ENCODE results near the gene DENND5B. TPM values are rescaled to one million over a fixed set of nuclear protein-coding genes. Genes with fewer than 3 reads are reported as not detected.

DENND5B gene
- total and polyA plus RNA-seq, 7 donors, result 4.8 to 24.3 (median 13.6) TPM

DNA sequence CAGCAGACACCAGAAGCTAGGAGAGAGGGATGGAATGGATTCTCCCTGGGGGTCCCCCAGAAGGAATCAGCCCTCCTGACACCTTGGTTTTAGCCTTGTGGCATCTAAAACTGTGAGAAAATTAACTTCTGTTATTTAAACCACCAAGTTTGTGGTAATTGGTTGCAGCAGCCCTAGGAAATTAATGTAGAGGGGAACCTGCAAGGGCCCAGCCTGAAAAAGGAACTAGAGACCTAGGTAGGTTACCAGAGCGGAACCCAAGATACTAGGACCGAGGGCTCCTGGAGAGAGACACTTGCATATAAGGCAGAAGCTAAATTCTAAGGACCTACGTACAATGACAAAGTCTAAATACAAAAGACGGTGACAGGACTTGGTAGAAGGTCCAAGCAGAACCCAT, 8.1 kb upstream of the DENND5B start:
- 90 to 98% (median 94%) methylated on average over 4 of the region's 4 CpGs for WGBS, 3 donors

DNA sequence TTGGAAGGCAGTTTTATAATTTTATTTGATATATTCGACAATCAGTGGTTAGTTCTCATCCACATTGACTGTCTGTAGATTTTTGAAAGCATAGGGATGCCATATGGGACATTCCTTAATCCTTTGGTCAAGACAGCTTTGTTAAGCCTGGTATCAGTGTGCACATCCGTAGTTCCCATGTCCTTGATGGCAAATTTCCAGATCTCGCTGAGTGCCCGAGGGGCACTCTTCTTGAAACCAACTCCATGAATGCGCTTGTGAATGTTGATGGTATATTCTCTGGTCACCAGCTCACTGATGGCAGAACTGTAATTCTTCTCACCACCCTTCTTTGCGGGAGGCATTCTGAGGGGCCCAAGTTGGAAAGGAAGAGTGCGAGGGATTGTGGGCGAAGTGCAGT, 6.1 kb upstream of the DENND5B start:
- WGBS, 3 donors, result 77 to 86% (median 82%) methylated on average over 8 of the region's 8 CpGs
- intact Hi-C loops (cut with DNase I), result no loop called here
- H3K4me1 ChIP-seq, result peaks cover 10% of the 10 kb centered on the region

More for the DNA sequence above, 8.1 kb upstream of the DENND5B start:
- TF ChIP-seq, protein P1, sequence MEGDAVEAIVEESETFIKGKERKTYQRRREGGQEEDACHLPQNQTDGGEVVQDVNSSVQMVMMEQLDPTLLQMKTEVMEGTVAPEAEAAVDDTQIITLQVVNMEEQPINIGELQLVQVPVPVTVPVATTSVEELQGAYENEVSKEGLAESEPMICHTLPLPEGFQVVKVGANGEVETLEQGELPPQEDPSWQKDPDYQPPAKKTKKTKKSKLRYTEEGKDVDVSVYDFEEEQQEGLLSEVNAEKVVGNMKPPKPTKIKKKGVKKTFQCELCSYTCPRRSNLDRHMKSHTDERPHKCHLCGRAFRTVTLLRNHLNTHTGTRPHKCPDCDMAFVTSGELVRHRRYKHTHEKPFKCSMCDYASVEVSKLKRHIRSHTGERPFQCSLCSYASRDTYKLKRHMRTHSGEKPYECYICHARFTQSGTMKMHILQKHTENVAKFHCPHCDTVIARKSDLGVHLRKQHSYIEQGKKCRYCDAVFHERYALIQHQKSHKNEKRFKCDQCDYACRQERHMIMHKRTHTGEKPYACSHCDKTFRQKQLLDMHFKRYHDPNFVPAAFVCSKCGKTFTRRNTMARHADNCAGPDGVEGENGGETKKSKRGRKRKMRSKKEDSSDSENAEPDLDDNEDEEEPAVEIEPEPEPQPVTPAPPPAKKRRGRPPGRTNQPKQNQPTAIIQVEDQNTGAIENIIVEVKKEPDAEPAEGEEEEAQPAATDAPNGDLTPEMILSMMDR (IDR thresholded peaks at IDR 0.05), result no peak
- Histone ChIP-seq H3K27ac (no peak overlapping the region), H3K36me3 (ENCODE audit: insufficient read depth in 1 of 2, low read depth in 1 of 2) (no peaks in the 10 kb centered on the region), H3K4me1 (peaks cover 10% of the 10 kb centered on the region), H3K27me3 (ENCODE audit: insufficient read depth in 3 of 3, low read length in 2 of 3) (no peaks in the 10 kb centered on the region), H3K9me3 (no peaks in the 10 kb centered on the region), H3K4me3 (no peak overlapping the region)
- no peak for DNase-seq
- no peak for ATAC-seq
- intact Hi-C loops (cut with DNase I), result no loop called here

DNA sequence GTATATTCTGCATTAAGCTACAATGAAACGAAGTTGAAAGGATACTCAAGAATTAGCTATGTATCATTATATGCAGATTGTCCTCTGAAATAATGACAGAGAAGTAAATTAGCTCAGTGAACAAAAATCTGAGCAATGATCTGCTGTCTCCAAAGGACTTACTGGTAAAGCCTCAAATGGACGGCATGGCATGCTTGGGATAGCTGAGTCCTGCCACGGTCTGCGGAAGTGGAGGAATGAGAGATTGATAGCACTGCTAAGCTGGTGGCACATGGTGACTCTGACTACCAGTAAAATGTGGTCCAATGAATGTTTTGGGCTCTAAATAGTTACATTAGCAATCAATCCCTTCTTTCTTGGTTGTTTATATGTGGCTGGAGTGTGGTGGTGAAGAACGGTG, 3.7 kb upstream of the DENND5B start:
- Histone ChIP-seq H3K9me3 (no peaks in the 10 kb centered on the region), H3K27ac (peak overlapping the region; percentile 4), H3K36me3 (ENCODE audit: insufficient read depth in 1 of 2, low read depth in 1 of 2) (no peaks in the 10 kb centered on the region), H3K4me3 (no peak overlapping the region), H3K4me1 (peaks cover 10% of the 10 kb centered on the region), H3K27me3 (ENCODE audit: insufficient read depth in 3 of 3, low read length in 2 of 3) (no peaks in the 10 kb centered on the region)
- DNase-seq (no peak), ATAC-seq (peak in 3 of 4 donors; percentile 45 to 65 (median 59))
- intact Hi-C loops (cut with DNase I), result loop anchor here in 1 of 2 donors (5.0 kb wide), 1 partner anchor 72 kb away; no protein-coding TSS in a partner anchor
- TF ChIP-seq, protein P1 (IDR thresholded peaks at IDR 0.05), result no peak
- 26 to 27% (median 26%) methylated on average over 5 of the region's 5 CpGs for WGBS, 3 donors

More for the DNA sequence above, 6.1 kb upstream of the DENND5B start:
- ATAC-seq (no peak), DNase-seq (no peak)
- TF ChIP-seq, protein P1 (IDR thresholded peaks at IDR 0.05), result no peak
- no peaks in the 10 kb centered on the region for H3K27me3 ChIP-seq (ENCODE audit: insufficient read depth in 3 of 3, low read length in 2 of 3)
- H3K36me3 ChIP-seq (ENCODE audit: insufficient read depth in 1 of 2, low read depth in 1 of 2), result no peaks in the 10 kb centered on the region
- no peaks in the 10 kb centered on the region for H3K9me3 ChIP-seq
- no peak overlapping the region for H3K27ac ChIP-seq
- H3K4me3 ChIP-seq, result no peak overlapping the region

DNA sequence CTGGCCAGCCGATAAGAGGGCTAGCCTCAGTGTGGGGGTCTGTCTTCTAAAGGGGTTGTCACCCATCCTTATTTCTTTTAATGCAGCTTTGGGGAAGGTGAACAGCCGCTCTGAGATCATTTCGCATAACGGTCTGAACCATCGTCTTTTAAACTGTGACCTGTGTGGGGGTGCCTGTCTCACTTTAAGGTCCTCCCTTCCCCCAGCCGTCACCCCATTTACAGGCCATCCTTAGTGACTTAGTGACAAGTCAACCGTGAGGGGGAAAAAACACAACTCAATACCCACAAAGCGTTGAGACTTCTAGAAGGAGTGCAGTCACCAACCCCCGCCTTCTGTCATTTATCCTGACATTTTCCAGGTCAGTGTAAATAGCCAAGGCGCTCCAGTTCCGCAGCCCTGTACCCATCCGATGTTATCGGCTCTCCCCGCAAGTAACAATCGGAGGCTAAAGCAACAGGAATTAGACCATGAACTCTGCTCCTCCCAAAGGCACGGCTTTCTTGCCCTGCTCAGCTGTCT, 505 bp upstream of the DENND5B start:
- 2 to 12% (median 2%) methylated on average over 16 of the region's 16 CpGs for WGBS, 3 donors
- DNase-seq (no peak), ATAC-seq (peak in 2 of 4 donors; percentile 2 to 10)
- no peaks in the 10 kb centered on the region for H3K36me3 ChIP-seq (ENCODE audit: insufficient read depth in 1 of 2, low read depth in 1 of 2)
- no peaks in the 10 kb centered on the region for H3K27me3 ChIP-seq (ENCODE audit: insufficient read depth in 3 of 3, low read length in 2 of 3)
- TF ChIP-seq, protein P1 (IDR thresholded peaks at IDR 0.05), result no peak
- H3K27ac ChIP-seq, result peak overlapping the region; percentile 96
- peaks cover 16% of the 10 kb centered on the region for H3K4me1 ChIP-seq
- intact Hi-C loops (cut with DNase I), result loop anchor here in 1 of 2 donors (2.0 to 5.0 kb wide), 2 partner anchors 37 to 69 kb away; no protein-coding TSS in a partner anchor
- no peaks in the 10 kb centered on the region for H3K9me3 ChIP-seq
- H3K4me3 ChIP-seq, result peak overlapping the region; percentile 76
